ENCODE data around the gene NUB1. TPM values are rescaled to one million over a fixed set of nuclear protein-coding genes. Genes with fewer than 3 reads are reported as not detected.

The NUB1 gene
- polyA plus RNA-seq, 1 experiment = 44.5 TPM

GRCh38 chr7:151378011-151378410 lies 36.4 kb downstream of the NUB1 start:
- H3K4me3 ChIP-seq (ENCODE audit: low read depth, low read length) = no peak overlapping the region
- POLR2A ChIA-PET = no interaction called here
- H3K36me3 ChIP-seq (ENCODE audit: control insufficient read depth, insufficient read depth, low read length) = peaks cover 21% of the 10 kb centered on the region
- no peak for DNase-seq (ENCODE audit: low read depth)
- TF ChIP-seq, protein P1, sequence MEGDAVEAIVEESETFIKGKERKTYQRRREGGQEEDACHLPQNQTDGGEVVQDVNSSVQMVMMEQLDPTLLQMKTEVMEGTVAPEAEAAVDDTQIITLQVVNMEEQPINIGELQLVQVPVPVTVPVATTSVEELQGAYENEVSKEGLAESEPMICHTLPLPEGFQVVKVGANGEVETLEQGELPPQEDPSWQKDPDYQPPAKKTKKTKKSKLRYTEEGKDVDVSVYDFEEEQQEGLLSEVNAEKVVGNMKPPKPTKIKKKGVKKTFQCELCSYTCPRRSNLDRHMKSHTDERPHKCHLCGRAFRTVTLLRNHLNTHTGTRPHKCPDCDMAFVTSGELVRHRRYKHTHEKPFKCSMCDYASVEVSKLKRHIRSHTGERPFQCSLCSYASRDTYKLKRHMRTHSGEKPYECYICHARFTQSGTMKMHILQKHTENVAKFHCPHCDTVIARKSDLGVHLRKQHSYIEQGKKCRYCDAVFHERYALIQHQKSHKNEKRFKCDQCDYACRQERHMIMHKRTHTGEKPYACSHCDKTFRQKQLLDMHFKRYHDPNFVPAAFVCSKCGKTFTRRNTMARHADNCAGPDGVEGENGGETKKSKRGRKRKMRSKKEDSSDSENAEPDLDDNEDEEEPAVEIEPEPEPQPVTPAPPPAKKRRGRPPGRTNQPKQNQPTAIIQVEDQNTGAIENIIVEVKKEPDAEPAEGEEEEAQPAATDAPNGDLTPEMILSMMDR (IDR thresholded peaks at IDR 0.05; ENCODE audit: insufficient read depth, low read depth, low read length) = no peak
- CTCF ChIA-PET = interaction anchor here (1.5 to 6.4 kb wide), 2 partner anchors 10 to 70 kb away, joined by 5 to 22 read pairs; no protein-coding TSS in a partner anchor
- H3K27me3 ChIP-seq (ENCODE audit: control insufficient read depth, insufficient read depth, low read length) = peaks cover 8% of the 10 kb centered on the region

DNA sequence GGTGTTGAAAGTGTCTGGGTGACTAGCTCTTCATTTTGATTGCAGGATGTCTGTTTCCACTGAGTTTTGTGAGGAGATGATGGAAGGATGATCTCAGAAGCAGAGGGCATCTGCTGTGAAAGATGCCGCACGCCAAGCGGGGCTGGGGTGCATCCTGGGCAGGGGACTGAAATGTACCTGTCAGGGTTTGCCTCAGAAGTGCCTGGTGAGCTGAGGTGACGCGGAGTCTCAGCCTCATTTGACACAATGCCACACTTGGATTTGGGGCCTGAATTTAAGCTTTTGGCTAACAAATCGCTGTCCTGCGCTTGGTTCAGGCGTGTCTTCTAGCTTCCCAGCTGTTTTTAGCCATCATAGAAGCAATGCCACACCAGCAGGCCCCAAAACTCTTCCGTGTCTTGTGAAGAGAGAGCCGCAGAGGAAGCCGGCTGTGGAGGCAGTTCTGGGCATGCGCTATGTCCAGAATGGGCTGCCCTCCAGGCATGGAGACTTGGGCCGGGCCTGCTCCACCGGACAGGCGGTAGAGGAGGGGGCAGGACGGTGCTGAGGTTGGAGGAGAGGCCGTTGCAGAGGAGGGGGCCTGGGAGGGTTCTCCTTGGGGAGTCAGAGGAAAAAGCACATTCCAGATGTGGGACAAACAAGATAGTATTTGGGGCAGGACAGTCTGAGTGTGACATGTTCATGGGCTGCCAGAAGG lies 37.0 kb downstream of the NUB1 start:
- ChIA-PET POLR2A (no interaction called here), CTCF (interaction anchor here (1.5 to 6.4 kb wide), 2 partner anchors 10 to 70 kb away, joined by 5 to 22 read pairs; no protein-coding TSS in a partner anchor)
- no peak for DNase-seq (ENCODE audit: low read depth)
- no peak overlapping the region for H3K4me3 ChIP-seq (ENCODE audit: low read depth, low read length)
- TF ChIP-seq, protein P1 (IDR thresholded peaks at IDR 0.05; ENCODE audit: insufficient read depth, low read depth, low read length) = no peak
- H3K27me3 ChIP-seq (ENCODE audit: control insufficient read depth, insufficient read depth, low read length) = peaks cover 11% of the 10 kb centered on the region
- H3K36me3 ChIP-seq (ENCODE audit: control insufficient read depth, insufficient read depth, low read length) = peaks cover 19% of the 10 kb centered on the region

- H3K27me3 ChIP-seq (ENCODE audit: control insufficient read depth, insufficient read depth, low read length) = peaks cover 13% of the 10 kb centered on the region
- H3K36me3 ChIP-seq (ENCODE audit: control insufficient read depth, insufficient read depth, low read length) = peaks cover 14% of the 10 kb centered on the region
- TF ChIP-seq, protein P1 (IDR thresholded peaks at IDR 0.05; ENCODE audit: insufficient read depth, low read depth, low read length) = no peak
- no peak for DNase-seq (ENCODE audit: low read depth)
- ChIA-PET POLR2A (no interaction called here), CTCF (interaction anchor here (1.5 to 6.4 kb wide), 2 partner anchors 11 to 69 kb away, joined by 5 to 22 read pairs; no protein-coding TSS in a partner anchor)
- H3K4me3 ChIP-seq (ENCODE audit: low read depth, low read length) = no peak overlapping the region
Measured at GRCh38 chr7:151379193-151379520, 37.5 kb downstream of the NUB1 start.

DNA sequence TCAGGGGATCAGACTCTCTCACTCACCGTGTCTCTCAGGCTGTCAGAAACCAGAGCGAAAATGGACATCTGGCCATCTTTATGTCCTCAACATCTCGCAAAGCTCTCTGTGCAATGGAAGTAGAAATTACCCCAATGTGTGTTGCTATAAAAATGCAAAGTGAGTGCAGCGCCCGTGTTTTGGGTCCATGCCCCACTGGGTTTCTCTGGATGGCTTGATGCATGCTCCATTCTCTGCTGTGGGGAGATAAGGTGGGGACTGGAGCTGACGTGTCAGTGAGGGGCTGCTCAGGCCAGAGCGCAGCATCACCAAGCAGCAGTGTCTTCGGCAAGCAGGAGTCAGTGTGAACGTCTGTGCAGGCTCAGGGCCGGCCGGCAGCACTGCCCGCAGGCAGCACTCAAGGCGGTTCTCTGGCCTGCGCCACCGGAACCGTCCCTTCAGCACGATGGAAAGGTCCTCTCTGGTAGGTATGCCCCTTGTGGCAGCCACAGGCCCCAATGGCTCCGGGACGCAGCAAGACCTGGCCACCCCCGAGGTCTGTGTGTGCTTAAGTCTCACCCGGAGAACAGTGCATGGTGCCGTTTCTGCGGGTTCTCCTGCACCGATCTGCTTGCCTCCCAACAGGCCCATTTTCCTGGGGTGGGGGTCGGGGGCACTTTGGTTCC lies 38.1 kb downstream of the NUB1 start:
- Histone ChIP-seq H3K36me3 (ENCODE audit: control insufficient read depth, insufficient read depth, low read length) (peaks cover 13% of the 10 kb centered on the region), H3K27me3 (ENCODE audit: control insufficient read depth, insufficient read depth, low read length) (peaks cover 15% of the 10 kb centered on the region), H3K4me3 (ENCODE audit: low read depth, low read length) (no peak overlapping the region)
- TF ChIP-seq, protein P1 (IDR thresholded peaks at IDR 0.05; ENCODE audit: insufficient read depth, low read depth, low read length) = no peak
- CTCF ChIA-PET = interaction anchor here (1.5 to 6.4 kb wide), 2 partner anchors 11 to 69 kb away, joined by 5 to 22 read pairs; no protein-coding TSS in a partner anchor
- POLR2A ChIA-PET = no interaction called here
- no peak for DNase-seq (ENCODE audit: low read depth)
